ENCODE results near the gene PGAM5. TPM values are rescaled to one million over a fixed set of nuclear protein-coding genes. Genes with fewer than 3 reads are reported as not detected.

PGAM5 gene
- polyA plus RNA-seq, 1 donor from 2014 or later, result 21.4 TPM

DNA sequence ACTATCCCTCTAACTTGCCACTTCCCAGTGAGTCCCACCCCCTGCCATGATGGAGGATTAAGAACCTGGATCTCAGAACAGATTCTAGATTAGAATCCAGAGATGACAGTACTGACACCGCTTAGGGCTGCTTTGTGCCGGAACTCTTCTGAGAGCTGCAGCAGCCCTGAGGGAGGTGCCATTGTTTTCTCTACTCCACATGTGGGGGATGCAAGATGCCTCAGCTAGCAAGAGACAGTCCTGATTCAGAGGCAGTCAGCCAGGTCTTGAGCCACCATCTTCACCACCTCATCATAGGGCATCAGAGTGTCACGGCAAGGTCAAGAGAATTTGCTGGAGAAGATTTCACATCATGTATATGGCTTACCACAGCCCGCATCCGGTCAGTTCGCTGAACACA lies 3.4 kb upstream of the PGAM5 start:
- peaks cover 9% of the 10 kb centered on the region for H3K36me3 Mint-ChIP-seq
- H3K27ac Mint-ChIP-seq, result peak overlapping the region in 2 of 3 donors; percentile 11 to 71
- H3K4me3 Mint-ChIP-seq, result peak overlapping the region; percentile 55 to 76 (median 68)
- peaks cover 0 to 12% (median 3%) of the 10 kb centered on the region in 3 donors for H3K4me1 Mint-ChIP-seq
- peaks cover 0 to 13% (median 9%) of the 10 kb centered on the region in 3 donors for H3K9me3 Mint-ChIP-seq
- H3K27me3 Mint-ChIP-seq, result no peaks in the 10 kb centered on the region

DNA sequence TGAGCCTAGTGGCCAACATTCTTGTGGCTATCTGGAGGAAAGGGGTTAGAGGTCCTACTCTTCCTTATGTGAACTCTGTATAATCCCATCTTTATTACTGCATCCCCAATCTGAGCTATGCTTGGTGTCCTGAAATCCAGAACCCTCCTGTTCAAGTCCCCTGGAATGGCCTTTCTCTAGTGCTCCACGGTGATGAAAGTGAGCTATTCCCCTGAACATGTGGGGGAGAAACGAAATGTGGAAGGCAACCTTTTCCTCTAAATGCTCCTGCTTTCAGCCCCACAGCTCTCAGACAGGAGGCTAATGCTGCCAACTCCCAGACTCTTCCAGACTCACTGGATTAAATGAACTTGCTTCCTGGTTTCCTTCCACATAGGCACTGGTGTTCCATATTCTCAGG lies 2.5 kb upstream of the PGAM5 start:
- Mint-ChIP-seq H3K27ac (peak overlapping the region in 1 of 3 donors; percentile 93), H3K4me3 (peak overlapping the region in 2 of 4 donors; percentile 41 to 68), H3K27me3 (no peaks in the 10 kb centered on the region), H3K36me3 (peaks cover 9% of the 10 kb centered on the region), H3K9me3 (peaks cover 0 to 13% (median 9%) of the 10 kb centered on the region in 3 donors), H3K4me1 (peaks cover 0 to 13% (median 4%) of the 10 kb centered on the region in 3 donors)

GRCh38 chr12:132710043-132710404 lies 618 bp upstream of the PGAM5 start:
- peak overlapping the region; percentile 91 to 96 (median 93) for H3K4me3 Mint-ChIP-seq
- peak overlapping the region; percentile 88 to 98 (median 96) for H3K27ac Mint-ChIP-seq
- no peaks in the 10 kb centered on the region for H3K27me3 Mint-ChIP-seq
- H3K9me3 Mint-ChIP-seq, result peaks cover 0 to 13% (median 7%) of the 10 kb centered on the region in 3 donors
- peaks cover 0 to 15% (median 10%) of the 10 kb centered on the region in 3 donors for H3K4me1 Mint-ChIP-seq
- peaks cover 2% of the 10 kb centered on the region for H3K36me3 Mint-ChIP-seq

GRCh38 chr12:132711080-132711843 lies 620 bp downstream of the PGAM5 start:
- H3K27me3 Mint-ChIP-seq, result no peaks in the 10 kb centered on the region
- peaks cover 0 to 13% (median 7%) of the 10 kb centered on the region in 3 donors for H3K9me3 Mint-ChIP-seq
- peaks cover 0 to 15% (median 8%) of the 10 kb centered on the region in 3 donors for H3K4me1 Mint-ChIP-seq
- peaks cover 2% of the 10 kb centered on the region for H3K36me3 Mint-ChIP-seq
- H3K4me3 Mint-ChIP-seq, result peak overlapping the region; percentile 81 to 93 (median 86)
- peak overlapping the region in 2 of 3 donors; percentile 39 to 88 for H3K27ac Mint-ChIP-seq

DNA sequence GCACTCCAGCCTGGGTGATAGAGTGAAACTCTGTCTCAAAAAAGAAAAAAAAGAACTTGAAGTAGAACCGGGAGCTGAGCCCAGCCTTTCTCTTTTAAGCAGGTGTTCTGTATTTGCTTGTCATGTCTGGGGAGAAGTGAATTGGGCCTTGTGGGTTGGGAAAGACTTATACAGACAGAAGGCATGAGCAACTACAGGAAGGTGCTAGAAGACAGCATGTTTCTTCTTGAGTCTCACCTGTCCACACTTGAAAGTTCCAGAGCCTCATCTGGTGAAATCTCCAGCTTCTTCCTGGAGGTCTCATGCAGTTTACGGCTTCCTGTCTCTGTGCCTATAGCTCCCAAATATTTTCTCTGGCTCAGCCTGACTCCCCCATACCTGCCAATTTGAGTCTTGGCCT lies 2.5 kb downstream of the PGAM5 start:
- H3K27ac Mint-ChIP-seq, result peak overlapping the region in 1 of 3 donors; percentile 92
- H3K27me3 Mint-ChIP-seq, result no peaks in the 10 kb centered on the region
- peak overlapping the region in 2 of 4 donors; percentile 49 to 80 for H3K4me3 Mint-ChIP-seq
- no peaks in the 10 kb centered on the region for H3K36me3 Mint-ChIP-seq
- peaks cover 0 to 12% (median 10%) of the 10 kb centered on the region in 3 donors for H3K4me1 Mint-ChIP-seq
- H3K9me3 Mint-ChIP-seq, result peaks cover 0 to 4% (median 4%) of the 10 kb centered on the region in 3 donors

- no peak overlapping the region for H3K27ac Mint-ChIP-seq
- H3K4me1 Mint-ChIP-seq, result peaks cover 0 to 10% (median 8%) of the 10 kb centered on the region in 3 donors
- no peaks in the 10 kb centered on the region for H3K36me3 Mint-ChIP-seq
- H3K9me3 Mint-ChIP-seq, result no peaks in the 10 kb centered on the region
- H3K4me3 Mint-ChIP-seq, result no peak overlapping the region
- no peaks in the 10 kb centered on the region for H3K27me3 Mint-ChIP-seq
Measured at GRCh38 chr12:132715874-132716273, 5.2 kb downstream of the PGAM5 start.

GRCh38 chr12:132716356-132716755 lies 5.7 kb downstream of the PGAM5 start:
- Mint-ChIP-seq H3K36me3 (no peaks in the 10 kb centered on the region), H3K4me3 (peak overlapping the region in 1 of 4 donors; percentile 35), H3K27me3 (no peaks in the 10 kb centered on the region), H3K4me1 (peaks cover 0 to 10% (median 8%) of the 10 kb centered on the region in 3 donors), H3K9me3 (no peaks in the 10 kb centered on the region), H3K27ac (no peak overlapping the region)

DNA sequence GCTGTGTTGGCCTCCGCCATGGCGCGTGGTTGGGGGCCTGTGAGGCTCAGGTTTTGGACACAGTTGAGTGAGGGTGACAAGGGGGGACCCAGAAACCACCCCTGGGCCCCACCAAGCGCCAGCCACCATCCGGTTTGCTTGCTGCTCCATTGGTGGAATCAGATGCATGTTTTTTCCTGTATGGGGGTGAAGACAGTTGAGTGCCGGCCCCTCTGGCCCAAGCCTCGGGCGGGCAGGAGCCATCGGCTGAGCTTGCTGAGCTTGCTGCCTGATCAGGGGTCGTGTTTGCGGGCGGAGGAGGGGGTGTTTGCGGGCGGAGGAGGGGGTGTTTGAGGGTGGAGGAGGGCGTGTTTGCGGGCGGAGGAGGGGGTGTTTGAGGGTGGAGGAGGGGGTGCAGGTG lies 6.4 kb downstream of the PGAM5 start:
- Mint-ChIP-seq H3K4me3 (no peak overlapping the region), H3K27me3 (no peaks in the 10 kb centered on the region), H3K9me3 (no peaks in the 10 kb centered on the region), H3K4me1 (peaks cover 0 to 10% (median 7%) of the 10 kb centered on the region in 3 donors), H3K27ac (no peak overlapping the region), H3K36me3 (peaks cover 2% of the 10 kb centered on the region)

DNA sequence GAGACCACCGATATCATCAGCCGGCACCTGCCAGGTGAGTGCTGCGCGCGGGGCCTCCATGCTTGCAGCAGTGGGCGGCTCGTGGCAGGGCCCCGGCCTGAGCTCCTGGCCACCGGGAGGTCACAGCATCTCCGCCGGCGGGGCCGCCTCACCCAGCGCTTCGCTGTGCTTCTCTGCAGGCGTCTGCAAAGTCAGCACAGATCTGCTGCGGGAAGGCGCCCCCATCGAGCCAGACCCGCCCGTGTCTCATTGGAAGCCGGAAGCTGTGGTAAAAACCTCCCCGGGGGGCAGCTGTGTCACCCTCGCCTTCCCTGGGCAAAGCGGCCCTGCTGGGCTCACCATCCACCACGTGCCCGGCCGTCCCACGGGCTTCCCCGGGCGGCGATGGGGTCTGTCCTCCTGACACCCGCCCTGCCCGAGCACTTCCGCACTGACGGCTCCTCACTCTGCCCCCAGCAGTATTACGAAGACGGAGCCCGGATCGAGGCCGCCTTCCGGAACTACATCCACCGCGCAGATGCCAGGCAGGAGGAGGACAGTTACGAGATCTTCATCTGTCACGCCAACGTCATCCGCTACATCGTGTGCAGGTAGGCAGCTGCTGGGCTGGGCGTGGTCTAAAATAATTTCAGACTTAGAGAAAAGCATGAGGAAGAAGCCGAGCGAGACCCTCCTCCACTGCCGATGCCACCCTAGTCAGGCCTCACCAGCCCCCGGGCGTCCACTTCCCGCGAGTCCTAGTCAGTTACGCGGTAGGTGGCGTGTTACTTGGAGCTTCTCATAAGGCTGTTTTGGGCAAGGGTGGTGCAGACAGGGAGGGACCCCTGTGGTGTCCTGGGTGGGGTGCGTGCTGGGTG lies 7.1 kb downstream of the PGAM5 start:
- H3K4me1 Mint-ChIP-seq, result peaks cover 0 to 7% (median 4%) of the 10 kb centered on the region in 3 donors
- no peaks in the 10 kb centered on the region for H3K27me3 Mint-ChIP-seq

DNA sequence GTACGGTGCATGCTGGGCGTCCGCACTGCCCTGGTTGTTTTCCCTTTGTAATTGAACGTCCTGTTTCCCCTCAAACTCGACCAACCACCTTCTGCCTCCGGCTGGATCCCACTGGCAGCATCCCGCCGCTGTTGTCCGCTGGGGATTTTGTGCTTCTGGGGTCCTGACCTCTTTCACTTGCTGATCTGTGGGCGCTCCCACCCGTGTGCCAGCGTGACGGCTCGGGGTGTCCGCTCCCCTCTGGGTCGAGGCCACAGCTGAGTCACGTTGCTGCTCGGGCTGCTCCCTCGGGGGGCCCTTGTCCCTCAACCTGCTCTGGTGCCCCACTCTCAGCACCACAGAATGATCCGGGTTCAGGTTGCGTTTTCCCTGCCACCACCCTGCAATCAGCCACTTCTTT lies 8.0 kb downstream of the PGAM5 start:
- H3K27me3 Mint-ChIP-seq, result no peaks in the 10 kb centered on the region
- no peaks in the 10 kb centered on the region for H3K9me3 Mint-ChIP-seq
- no peak overlapping the region for H3K4me3 Mint-ChIP-seq
- peaks cover 2% of the 10 kb centered on the region for H3K36me3 Mint-ChIP-seq
- H3K27ac Mint-ChIP-seq, result peak overlapping the region in 2 of 3 donors; percentile 39 to 53
- peaks cover 0 to 4% (median 0%) of the 10 kb centered on the region in 3 donors for H3K4me1 Mint-ChIP-seq

More for the DNA sequence above, 7.1 kb downstream of the PGAM5 start:
- Mint-ChIP-seq H3K4me3 (no peak overlapping the region), H3K9me3 (no peaks in the 10 kb centered on the region), H3K27ac (no peak overlapping the region), H3K36me3 (peaks cover 2% of the 10 kb centered on the region)

GRCh38 chr12:132719141-132719953 lies 8.7 kb downstream of the PGAM5 start:
- H3K36me3 Mint-ChIP-seq, result peaks cover 3% of the 10 kb centered on the region
- peak overlapping the region in 1 of 3 donors; percentile 53 for H3K27ac Mint-ChIP-seq
- peaks cover 0 to 4% (median 0%) of the 10 kb centered on the region in 3 donors for H3K4me1 Mint-ChIP-seq
- H3K4me3 Mint-ChIP-seq, result peak overlapping the region in 2 of 4 donors; percentile 5 to 23
- no peaks in the 10 kb centered on the region for H3K27me3 Mint-ChIP-seq
- no peaks in the 10 kb centered on the region for H3K9me3 Mint-ChIP-seq

GRCh38 chr12:132719954-132720324 lies 9.3 kb downstream of the PGAM5 start:
- H3K9me3 Mint-ChIP-seq, result no peaks in the 10 kb centered on the region
- peaks cover 0 to 1% (median 0%) of the 10 kb centered on the region in 3 donors for H3K4me1 Mint-ChIP-seq
- no peak overlapping the region for H3K27ac Mint-ChIP-seq
- no peaks in the 10 kb centered on the region for H3K27me3 Mint-ChIP-seq
- no peak overlapping the region for H3K4me3 Mint-ChIP-seq
- H3K36me3 Mint-ChIP-seq, result peaks cover 5% of the 10 kb centered on the region

DNA sequence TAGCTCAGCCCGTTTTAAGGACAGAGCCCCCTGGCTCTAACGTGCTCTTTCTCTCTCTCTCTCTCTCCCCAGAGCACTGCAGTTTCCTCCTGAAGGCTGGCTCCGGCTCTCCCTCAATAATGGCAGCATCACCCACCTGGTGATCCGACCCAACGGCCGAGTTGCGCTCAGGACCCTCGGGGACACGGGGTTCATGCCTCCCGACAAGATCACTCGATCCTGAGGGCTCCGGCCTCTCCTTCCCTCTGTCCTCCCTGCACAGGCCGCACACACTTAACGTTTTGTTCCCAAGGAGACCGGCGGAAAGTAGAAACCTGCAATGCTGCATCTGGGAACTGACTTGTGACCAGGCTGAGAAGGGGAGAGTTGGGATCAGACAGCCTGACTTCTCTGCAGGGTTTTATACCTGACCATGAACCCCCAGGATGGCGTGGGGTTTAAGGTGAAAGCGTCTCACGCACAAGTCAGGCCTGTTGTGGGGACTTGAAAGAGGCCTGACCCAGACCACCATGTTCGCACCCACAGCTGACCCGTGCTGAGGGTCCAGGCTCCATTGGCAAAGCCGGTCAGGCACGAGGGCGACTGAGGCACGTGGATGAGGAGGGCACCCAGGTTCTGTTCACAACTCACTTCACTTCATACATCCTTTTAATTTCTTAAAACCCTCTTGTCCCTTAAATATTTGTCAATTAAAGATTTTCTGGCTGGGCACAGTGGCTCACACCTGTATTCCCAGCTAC lies 10.1 kb downstream of the PGAM5 start:
- peaks cover 5% of the 10 kb centered on the region for H3K36me3 Mint-ChIP-seq
- H3K27me3 Mint-ChIP-seq, result no peaks in the 10 kb centered on the region
- H3K27ac Mint-ChIP-seq, result peak overlapping the region in 2 of 3 donors; percentile 18 to 87
- H3K4me1 Mint-ChIP-seq, result peaks cover 0 to 1% (median 0%) of the 10 kb centered on the region in 3 donors
- H3K4me3 Mint-ChIP-seq, result no peak overlapping the region
- H3K9me3 Mint-ChIP-seq, result no peaks in the 10 kb centered on the region
